HL-60/S4 treated with retinoic acid at 250 ng/mL for 4 days and 3 days (cell line): Measurements from ENCODE around the gene APH1B.
"Not testable (repeated sequence)": the region's sequence is repeated elsewhere in the genome, so short reads cannot be mapped to it uniquely, and the experiment has no call there.

Source experiments
- in situ Hi-C: fragments of 300-500 bp; cut with MboI; formaldehyde crosslinking; loops from 2 replicates; pipeline ENCODE4 v1.7.0; 2022; ENCODE audit warnings: low sequenced_read_pairs

The APH1B gene

GRCh38 chr15:63277038-63277892 is at the start of gene APH1B:
Gene APH1B, plus strand, starts transcription at chr15:63277605. Its CDS starts 19 bp downstream, at chr15:63277624.
- in situ Hi-C loops = loop anchor here (25.0 kb wide), 1 partner anchor 310 kb away; the partner anchor contains the start of gene FBXL22

- in situ Hi-C loops = no loop called here
Measured at GRCh38 chr15:63227689-63228088, 49.7 kb upstream of the APH1B start.

- in situ Hi-C loops = no loop called here
Measured at GRCh38 chr15:63231206-63231605, 46.2 kb upstream of the APH1B start.

- in situ Hi-C loops = no loop called here
Measured at GRCh38 chr15:63231706-63232105, 45.7 kb upstream of the APH1B start.

- in situ Hi-C loops = no loop called here
Measured at GRCh38 chr15:63232405-63232804, 45.0 kb upstream of the APH1B start.

- in situ Hi-C loops = no loop called here
Measured at GRCh38 chr15:63232943-63233342, 44.5 kb upstream of the APH1B start.

GRCh38 chr15:63233667-63234423 is 43.6 kb upstream of the APH1B start:
- in situ Hi-C loops = no loop called here

GRCh38 chr15:63234451-63234870 is 42.9 kb upstream of the APH1B start:
- in situ Hi-C loops = no loop called here

GRCh38 chr15:63236272-63236671 is 41.1 kb upstream of the APH1B start:
- in situ Hi-C loops = no loop called here

GRCh38 chr15:63237086-63237485 is 40.3 kb upstream of the APH1B start:
- in situ Hi-C loops = not testable (repeated sequence)

GRCh38 chr15:63238171-63238570 is 39.2 kb upstream of the APH1B start:
- in situ Hi-C loops = no loop called here

- in situ Hi-C loops = no loop called here
Measured at GRCh38 chr15:63238796-63239195, 38.6 kb upstream of the APH1B start.

GRCh38 chr15:63240109-63240508 is 37.3 kb upstream of the APH1B start:
- in situ Hi-C loops = no loop called here

GRCh38 chr15:63241316-63241715 is 36.1 kb upstream of the APH1B start:
- in situ Hi-C loops = no loop called here

- in situ Hi-C loops = no loop called here
Measured at GRCh38 chr15:63243101-63243500, 34.3 kb upstream of the APH1B start.

GRCh38 chr15:63243776-63244175 is 33.6 kb upstream of the APH1B start:
- in situ Hi-C loops = no loop called here

GRCh38 chr15:63244399-63244798 is 33.0 kb upstream of the APH1B start:
- in situ Hi-C loops = no loop called here

- in situ Hi-C loops = no loop called here
Measured at GRCh38 chr15:63244976-63245645, 32.3 kb upstream of the APH1B start.

- in situ Hi-C loops = no loop called here
Measured at GRCh38 chr15:63246691-63247469, 30.5 kb upstream of the APH1B start.

- in situ Hi-C loops = no loop called here
Measured at GRCh38 chr15:63250312-63250965, 27.0 kb upstream of the APH1B start.
